HEK293 (cell line): ENCODE measurements around the gene ASXL3.

Experiments used
- CTCF ChIA-PET: fragments of 350-600 bp; formaldehyde crosslinking; extraction: SDS; loops from one replicate; lab custom pipeline; 2021; ENCODE audit warnings: antibody characterized with exemption; lab: Yijun Ruan, JAX
- POLR2A ChIA-PET: fragments of 300-600 bp; formaldehyde crosslinking; extraction: SDS; loops from one replicate; lab custom pipeline; 2020; ENCODE audit warnings: antibody characterized with exemption, inconsistent platforms; lab: Yijun Ruan, JAX
- H3K27ac ChIP-seq: fragments of 200-500 bp; sonication (Bioruptor generic); 2 replicates; pipeline ENCODE4 v1.5.1; 2014; ENCODE audit warnings: low read depth, low read length, control low read depth, inconsistent platforms; ENCODE audit errors: extremely low read depth
- H3K36me3 ChIP-seq, 2 experiments: fragments of 200-500 bp in 1 of 2; sonication (Bioruptor generic) in 1 of 2; 1 replicate in 1 of 2; 2 replicates in 1 of 2; pipeline ENCODE4 v1.5.1; 2014 to 2017; ENCODE audit warnings: inconsistent platforms in 2 of 2, low read length in 2 of 2; ENCODE audit not compliant: control insufficient read depth in 2 of 2, insufficient read depth in 1 of 2
- H3K4me1 ChIP-seq: fragments of 200-500 bp; sonication (Bioruptor generic); 2 replicates; pipeline ENCODE4 v1.5.1; 2014; ENCODE audit warnings: mild to moderate bottlenecking, low read length, inconsistent platforms; ENCODE audit not compliant: control insufficient read depth, insufficient read depth
- H3K4me3 ChIP-seq: 2 replicates; pipeline ENCODE4 v1.5.1; 2011; ENCODE audit warnings: low read depth, mild to moderate bottlenecking, control low read depth, low read length, moderate library complexity
- H3K9me3 ChIP-seq: fragments of 200-500 bp; sonication (Bioruptor generic); 2 replicates; pipeline ENCODE4 v1.5.1; 2014; ENCODE audit warnings: low read depth, low read length, inconsistent platforms; ENCODE audit not compliant: control insufficient read depth, insufficient read depth
- BCL11B ChIP-seq: fragments of 450-650 bp; formaldehyde crosslinking; IDR thresholded peaks from 2 replicates; pipeline ENCODE4 v1.5.1; 2016; ENCODE audit warnings: low read depth, missing biosample characterization, missing genetic modification characterization
- GLIS1 ChIP-seq: fragments of 450-650 bp; formaldehyde crosslinking; IDR thresholded peaks from 2 replicates; pipeline ENCODE4 v1.5.1; 2016; ENCODE audit warnings: missing biosample characterization, missing genetic modification characterization
- KLF7 ChIP-seq: fragments of 450-650 bp; formaldehyde crosslinking; IDR thresholded peaks from 2 replicates; pipeline ENCODE4 v1.5.1; 2016; ENCODE audit warnings: missing biosample characterization, missing genetic modification characterization, borderline replicate concordance
- KLF9 ChIP-seq: fragments of 450-650 bp; formaldehyde crosslinking; IDR thresholded peaks from 2 replicates; pipeline ENCODE4 v1.5.1; 2016; ENCODE audit warnings: missing biosample characterization, missing genetic modification characterization, low read depth
- PRDM4 ChIP-seq: fragments of 450-650 bp; formaldehyde crosslinking; IDR thresholded peaks from 2 replicates; pipeline ENCODE4 v1.5.1; 2017; ENCODE audit warnings: missing biosample characterization, missing genetic modification characterization
- REPIN1 ChIP-seq: fragments of 450-650 bp; formaldehyde crosslinking; IDR thresholded peaks from 2 replicates; pipeline ENCODE4 v1.5.1; 2017; ENCODE audit warnings: missing biosample characterization, missing genetic modification characterization, low read depth
- SCRT2 ChIP-seq: fragments of 450-650 bp; formaldehyde crosslinking; IDR thresholded peaks from 2 replicates; pipeline ENCODE4 v1.5.1; 2016; ENCODE audit warnings: missing biosample characterization, missing genetic modification characterization
- ZBTB11 ChIP-seq: fragments of 450-650 bp; formaldehyde crosslinking; conservative IDR thresholded peaks from 2 replicates; pipeline ENCODE4 v1.5.1; 2016; ENCODE audit warnings: low read depth, missing biosample characterization, missing genetic modification characterization
- ZFHX2 ChIP-seq: fragments of 450-650 bp; formaldehyde crosslinking; conservative IDR thresholded peaks from 2 replicates; pipeline ENCODE4 v1.5.1; 2016; ENCODE audit warnings: missing biosample characterization, missing genetic modification characterization
- ZFP37 ChIP-seq: fragments of 450-650 bp; formaldehyde crosslinking; IDR thresholded peaks from 2 replicates; pipeline ENCODE4 v1.5.1; 2016; ENCODE audit warnings: missing biosample characterization, missing genetic modification characterization
- ZFP41 ChIP-seq: fragments of 450-650 bp; formaldehyde crosslinking; IDR thresholded peaks from 2 replicates; pipeline ENCODE4 v1.5.1; 2016; ENCODE audit warnings: missing biosample characterization, missing genetic modification characterization, borderline replicate concordance
- ZNF18 ChIP-seq: fragments of 450-650 bp; formaldehyde crosslinking; IDR thresholded peaks from 2 replicates; pipeline ENCODE4 v1.5.1; 2016; ENCODE audit warnings: missing biosample characterization, missing genetic modification characterization
- ZNF184 ChIP-seq: fragments of 450-650 bp; IDR thresholded peaks from 2 replicates; pipeline ENCODE4 v1.5.1; 2018; ENCODE audit warnings: missing biosample characterization, mild to moderate bottlenecking, missing genetic modification characterization
- ZNF239 ChIP-seq: fragments of 450-650 bp; formaldehyde crosslinking; IDR thresholded peaks from 2 replicates; pipeline ENCODE4 v1.5.1; 2016; ENCODE audit warnings: missing biosample characterization, missing genetic modification characterization
- ZNF571 ChIP-seq: fragments of 450-650 bp; formaldehyde crosslinking; IDR thresholded peaks from 2 replicates; pipeline ENCODE4 v1.5.0; 2017; ENCODE audit warnings: missing biosample characterization, missing genetic modification characterization
- ZNF621 ChIP-seq: fragments of 450-650 bp; formaldehyde crosslinking; IDR thresholded peaks from 2 replicates; pipeline ENCODE4 v1.5.1; 2017; ENCODE audit warnings: missing biosample characterization, missing genetic modification characterization
- ZNF624 ChIP-seq: fragments of 450-650 bp; formaldehyde crosslinking; IDR thresholded peaks from 2 replicates; pipeline ENCODE4 v1.5.1; 2017; ENCODE audit warnings: missing biosample characterization, missing genetic modification characterization
- ZNF654 ChIP-seq: fragments of 450-650 bp; formaldehyde crosslinking; IDR thresholded peaks from 2 replicates; pipeline ENCODE4 v1.5.1; 2016; ENCODE audit warnings: low read depth, missing biosample characterization, missing genetic modification characterization
- ZSCAN5A ChIP-seq: fragments of 450-650 bp; formaldehyde crosslinking; IDR thresholded peaks from 2 replicates; pipeline ENCODE4 v1.5.1; 2016; ENCODE audit warnings: missing biosample characterization, missing genetic modification characterization
- TF ChIP-seq, protein P1 (sequence below): fragments of 450-650 bp; formaldehyde crosslinking; IDR thresholded peaks from 2 replicates; pipeline ENCODE4 v1.5.1; 2016; ENCODE audit warnings: missing biosample characterization, missing genetic modification characterization
- TF ChIP-seq, protein P2 (sequence below): fragments of 450-650 bp; formaldehyde crosslinking; IDR thresholded peaks from 2 replicates; pipeline ENCODE4 v1.5.0; 2017; ENCODE audit warnings: missing biosample characterization, missing genetic modification characterization, borderline replicate concordance

Gene ASXL3

DNA sequence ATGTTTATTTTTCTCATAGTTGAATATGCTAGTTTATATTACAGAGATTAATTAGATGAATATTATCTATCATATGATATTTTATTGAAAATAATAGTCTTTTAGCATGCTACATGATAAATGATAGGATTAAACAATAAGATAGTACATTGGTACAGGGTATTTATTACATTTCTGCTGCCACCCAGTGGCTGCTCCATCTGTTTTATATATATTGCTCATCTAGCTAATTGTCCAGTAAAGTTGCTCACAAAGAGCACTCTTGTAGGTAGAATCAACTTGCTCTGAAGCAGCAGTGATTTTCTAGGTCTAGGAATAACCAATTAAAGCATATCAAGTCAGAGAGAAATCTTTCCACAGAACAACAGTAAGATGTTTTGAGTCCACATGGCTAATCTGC, 183.3 kb downstream of the ASXL3 start:
- Histone ChIP-seq H3K4me1 (no peaks in the 10 kb centered on the region), H3K4me3 (no peak overlapping the region), H3K9me3 (no peaks in the 10 kb centered on the region), H3K36me3 (no peaks in the 10 kb centered on the region), H3K27ac (no peak overlapping the region)
- no peak for TF ChIP-seq KLF7 (tag by site-specific recombination)
- TF ChIP-seq ZNF654, result peak; percentile 35
- TF ChIP-seq ZNF624 (tag by site-specific recombination), result no peak
- ChIA-PET CTCF (interaction anchor here (0.6 to 2.0 kb wide), 10 partner anchors 9 to 552 kb away, joined by 3 to 7 read pairs (median 3); no protein-coding TSS in a partner anchor), POLR2A (no interaction called here)

DNA sequence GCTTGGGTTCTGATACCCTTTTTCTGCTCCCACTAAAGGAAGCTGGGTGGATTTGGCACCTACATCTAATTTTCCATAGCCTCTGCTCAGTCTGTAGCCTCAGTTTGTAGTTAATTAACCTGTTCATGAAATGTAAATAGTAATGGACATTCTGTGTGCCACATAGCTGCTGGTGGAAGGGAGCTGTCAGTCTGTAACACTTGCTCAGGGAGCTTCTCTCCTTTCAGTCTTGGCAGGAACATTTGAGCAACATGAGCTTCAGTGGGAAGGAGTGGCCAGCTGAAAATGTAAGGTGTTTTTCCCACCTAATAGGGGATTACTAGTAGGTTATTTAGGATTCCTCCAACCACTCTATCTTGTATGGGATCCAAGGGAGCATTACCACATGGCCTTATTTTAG, 203.4 kb downstream of the ASXL3 start:
- CTCF ChIA-PET, result interaction anchor here (0.6 to 1.1 kb wide), 3 partner anchors 16 to 1331 kb away, joined by 3 read pairs; no protein-coding TSS in a partner anchor
- Histone ChIP-seq H3K27ac (no peak overlapping the region), H3K4me3 (no peak overlapping the region), H3K4me1 (no peaks in the 10 kb centered on the region), H3K36me3 (no peaks in the 10 kb centered on the region), H3K9me3 (no peaks in the 10 kb centered on the region)
- POLR2A ChIA-PET, result no interaction called here
- TF ChIP-seq BCL11B (tag by site-specific recombination) (no peak), GLIS1 (tag by site-specific recombination) (no peak), ZNF18 (tag by site-specific recombination) (no peak), ZFP41 (tag by site-specific recombination) (no peak), SCRT2 (tag by site-specific recombination) (no peak), ZFHX2 (no peak), ZNF571 (tag by site-specific recombination) (no peak), PRDM4 (no peak), ZBTB11 (tag by site-specific recombination) (no peak), ZNF621 (tag by site-specific recombination) (no peak), ZNF184 (no peak), KLF9 (tag by site-specific recombination) (no peak), ZNF239 (tag by site-specific recombination) (no peak), REPIN1 (tag by site-specific recombination) (no peak), ZSCAN5A (no peak), ZFP37 (tag by site-specific recombination) (no peak)
- TF ChIP-seq, protein P1, sequence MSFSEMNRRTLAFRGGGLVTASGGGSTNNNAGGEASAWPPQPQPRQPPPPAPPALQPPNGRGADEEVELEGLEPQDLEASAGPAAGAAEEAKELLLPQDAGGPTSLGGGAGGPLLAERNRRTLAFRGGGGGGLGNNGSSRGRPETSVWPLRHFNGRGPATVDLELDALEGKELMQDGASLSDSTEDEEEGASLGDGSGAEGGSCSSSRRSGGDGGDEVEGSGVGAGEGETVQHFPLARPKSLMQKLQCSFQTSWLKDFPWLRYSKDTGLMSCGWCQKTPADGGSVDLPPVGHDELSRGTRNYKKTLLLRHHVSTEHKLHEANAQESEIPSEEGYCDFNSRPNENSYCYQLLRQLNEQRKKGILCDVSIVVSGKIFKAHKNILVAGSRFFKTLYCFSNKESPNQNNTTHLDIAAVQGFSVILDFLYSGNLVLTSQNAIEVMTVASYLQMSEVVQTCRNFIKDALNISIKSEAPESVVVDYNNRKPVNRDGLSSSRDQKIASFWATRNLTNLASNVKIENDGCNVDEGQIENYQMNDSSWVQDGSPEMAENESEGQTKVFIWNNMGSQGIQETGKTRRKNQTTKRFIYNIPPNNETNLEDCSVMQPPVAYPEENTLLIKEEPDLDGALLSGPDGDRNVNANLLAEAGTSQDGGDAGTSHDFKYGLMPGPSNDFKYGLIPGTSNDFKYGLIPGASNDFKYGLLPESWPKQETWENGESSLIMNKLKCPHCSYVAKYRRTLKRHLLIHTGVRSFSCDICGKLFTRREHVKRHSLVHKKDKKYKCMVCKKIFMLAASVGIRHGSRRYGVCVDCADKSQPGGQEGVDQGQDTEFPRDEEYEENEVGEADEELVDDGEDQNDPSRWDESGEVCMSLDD (tag by site-specific recombination), result no peak
- TF ChIP-seq, protein P2, sequence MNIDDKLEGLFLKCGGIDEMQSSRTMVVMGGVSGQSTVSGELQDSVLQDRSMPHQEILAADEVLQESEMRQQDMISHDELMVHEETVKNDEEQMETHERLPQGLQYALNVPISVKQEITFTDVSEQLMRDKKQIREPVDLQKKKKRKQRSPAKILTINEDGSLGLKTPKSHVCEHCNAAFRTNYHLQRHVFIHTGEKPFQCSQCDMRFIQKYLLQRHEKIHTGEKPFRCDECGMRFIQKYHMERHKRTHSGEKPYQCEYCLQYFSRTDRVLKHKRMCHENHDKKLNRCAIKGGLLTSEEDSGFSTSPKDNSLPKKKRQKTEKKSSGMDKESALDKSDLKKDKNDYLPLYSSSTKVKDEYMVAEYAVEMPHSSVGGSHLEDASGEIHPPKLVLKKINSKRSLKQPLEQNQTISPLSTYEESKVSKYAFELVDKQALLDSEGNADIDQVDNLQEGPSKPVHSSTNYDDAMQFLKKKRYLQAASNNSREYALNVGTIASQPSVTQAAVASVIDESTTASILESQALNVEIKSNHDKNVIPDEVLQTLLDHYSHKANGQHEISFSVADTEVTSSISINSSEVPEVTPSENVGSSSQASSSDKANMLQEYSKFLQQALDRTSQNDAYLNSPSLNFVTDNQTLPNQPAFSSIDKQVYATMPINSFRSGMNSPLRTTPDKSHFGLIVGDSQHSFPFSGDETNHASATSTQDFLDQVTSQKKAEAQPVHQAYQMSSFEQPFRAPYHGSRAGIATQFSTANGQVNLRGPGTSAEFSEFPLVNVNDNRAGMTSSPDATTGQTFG, result no peak
